ENCODE results near the gene CROCC. TPM values are rescaled to one million over a fixed set of nuclear protein-coding genes. Genes with fewer than 3 reads are reported as not detected.
"Not testable (repeated sequence)": the region's sequence is repeated elsewhere in the genome, so short reads cannot be mapped to it uniquely, and the experiment has no call there.

Gene CROCC
- total and polyA plus RNA-seq, 4 donors, result 14.7 to 58.3 (median 43.8) TPM

- Histone ChIP-seq H3K4me1 (ENCODE audit: control insufficient read depth, insufficient read depth, low read length) (peaks cover 31% of the 10 kb centered on the region), H3K27me3 (ENCODE audit: control insufficient read depth, insufficient read depth, low read length) (no peaks in the 10 kb centered on the region), H3K9me3 (ENCODE audit: control insufficient read depth, insufficient read depth, low read length) (no peaks in the 10 kb centered on the region), H3K27ac (ENCODE audit: low read depth, low read length) (no peak overlapping the region), H3K36me3 (ENCODE audit: control insufficient read depth, insufficient read depth, low read length) (no peaks in the 10 kb centered on the region), H3K4me3 (ENCODE audit: low read depth, low read length) (no peak overlapping the region)
- DNase-seq (ENCODE audit: low read depth in 4 of 6, low spot score in 6 of 6), result peak in 2 of 6 donors; percentile 31 to 65
- 58% methylated on average over 4 of the region's 4 CpGs for WGBS (ENCODE audit: insufficient coverage)
These were observed 6.1 kb upstream of the CROCC start for GRCh38 chr1:16915627-16915973.

- H3K36me3 ChIP-seq (ENCODE audit: control insufficient read depth, insufficient read depth, low read length); H3K27ac ChIP-seq (ENCODE audit: low read depth, low read length); H3K4me3 ChIP-seq (ENCODE audit: low read depth, low read length); DNase-seq (ENCODE audit: low read depth in 4 of 6, low spot score in 6 of 6); H3K27me3 ChIP-seq (ENCODE audit: control insufficient read depth, insufficient read depth, low read length); H3K9me3 ChIP-seq (ENCODE audit: control insufficient read depth, insufficient read depth, low read length): not testable (repeated sequence)
- WGBS (ENCODE audit: insufficient coverage), result 74% methylated on average over 8 of the region's 10 CpGs
- H3K4me1 ChIP-seq (ENCODE audit: control insufficient read depth, insufficient read depth, low read length), result peaks cover 36% of the 10 kb centered on the region
These were observed 5.5 kb upstream of the CROCC start for GRCh38 chr1:16916036-16916880.

- Histone ChIP-seq H3K4me1 (ENCODE audit: control insufficient read depth, insufficient read depth, low read length) (peaks cover 45% of the 10 kb centered on the region), H3K27ac (ENCODE audit: low read depth, low read length) (no peak overlapping the region)
- no peak for DNase-seq (ENCODE audit: low read depth in 4 of 6, low spot score in 6 of 6)
These were observed 3.4 kb upstream of the CROCC start for GRCh38 chr1:16918371-16918770.

GRCh38 chr1:16918936-16919665 lies 2.6 kb upstream of the CROCC start:
- WGBS (ENCODE audit: insufficient coverage), result 84% methylated on average over 15 of the region's 15 CpGs
- H3K27ac ChIP-seq (ENCODE audit: low read depth, low read length); H3K27me3 ChIP-seq (ENCODE audit: control insufficient read depth, insufficient read depth, low read length); H3K4me3 ChIP-seq (ENCODE audit: low read depth, low read length); H3K36me3 ChIP-seq (ENCODE audit: control insufficient read depth, insufficient read depth, low read length); DNase-seq (ENCODE audit: low read depth in 4 of 6, low spot score in 6 of 6); H3K9me3 ChIP-seq (ENCODE audit: control insufficient read depth, insufficient read depth, low read length): not testable (repeated sequence)
- H3K4me1 ChIP-seq (ENCODE audit: control insufficient read depth, insufficient read depth, low read length), result peaks cover 46% of the 10 kb centered on the region

More at GRCh38 chr1:16918371-16918770, 3.4 kb upstream of the CROCC start:
- 78% methylated on average over 2 of the region's 3 CpGs for WGBS (ENCODE audit: insufficient coverage)
- H3K9me3 ChIP-seq (ENCODE audit: control insufficient read depth, insufficient read depth, low read length), result no peaks in the 10 kb centered on the region
- peaks cover 7% of the 10 kb centered on the region for H3K36me3 ChIP-seq (ENCODE audit: control insufficient read depth, insufficient read depth, low read length)
- H3K4me3 ChIP-seq (ENCODE audit: low read depth, low read length), result no peak overlapping the region
- H3K27me3 ChIP-seq (ENCODE audit: control insufficient read depth, insufficient read depth, low read length), result no peaks in the 10 kb centered on the region

- no peak for DNase-seq (ENCODE audit: low read depth in 4 of 6, low spot score in 6 of 6)
- 83% methylated on average over 9 of the region's 10 CpGs for WGBS (ENCODE audit: insufficient coverage)
- Histone ChIP-seq H3K4me1 (ENCODE audit: control insufficient read depth, insufficient read depth, low read length) (peaks cover 49% of the 10 kb centered on the region), H3K27ac (ENCODE audit: low read depth, low read length) (no peak overlapping the region), H3K36me3 (ENCODE audit: control insufficient read depth, insufficient read depth, low read length) (peaks cover 17% of the 10 kb centered on the region), H3K27me3 (ENCODE audit: control insufficient read depth, insufficient read depth, low read length) (no peaks in the 10 kb centered on the region), H3K9me3 (ENCODE audit: control insufficient read depth, insufficient read depth, low read length) (no peaks in the 10 kb centered on the region), H3K4me3 (ENCODE audit: low read depth, low read length) (no peak overlapping the region)
These were observed 780 bp upstream of the CROCC start for GRCh38 chr1:16920951-16921350.

- Histone ChIP-seq H3K27me3 (ENCODE audit: control insufficient read depth, insufficient read depth, low read length) (no peaks in the 10 kb centered on the region), H3K36me3 (ENCODE audit: control insufficient read depth, insufficient read depth, low read length) (peaks cover 17% of the 10 kb centered on the region), H3K9me3 (ENCODE audit: control insufficient read depth, insufficient read depth, low read length) (no peaks in the 10 kb centered on the region), H3K4me3 (ENCODE audit: low read depth, low read length) (no peak overlapping the region), H3K27ac (ENCODE audit: low read depth, low read length) (no peak overlapping the region), H3K4me1 (ENCODE audit: control insufficient read depth, insufficient read depth, low read length) (peaks cover 64% of the 10 kb centered on the region)
- 88% methylated on average over 10 of the region's 10 CpGs for WGBS (ENCODE audit: insufficient coverage)
- no peak for DNase-seq (ENCODE audit: low read depth in 4 of 6, low spot score in 6 of 6)
These were observed 735 bp downstream of the CROCC start for GRCh38 chr1:16922466-16922865.

- peaks cover 69% of the 10 kb centered on the region for H3K4me1 ChIP-seq (ENCODE audit: control insufficient read depth, insufficient read depth, low read length)
- no peak for DNase-seq (ENCODE audit: low read depth in 4 of 6, low spot score in 6 of 6)
These were observed 1.2 kb downstream of the CROCC start for GRCh38 chr1:16922885-16923431.

GRCh38 chr1:16924216-16924918 lies 2.6 kb downstream of the CROCC start:
- Histone ChIP-seq H3K9me3 (ENCODE audit: control insufficient read depth, insufficient read depth, low read length) (no peaks in the 10 kb centered on the region), H3K4me3 (ENCODE audit: low read depth, low read length) (no peak overlapping the region), H3K4me1 (ENCODE audit: control insufficient read depth, insufficient read depth, low read length) (peaks cover 75% of the 10 kb centered on the region), H3K27ac (ENCODE audit: low read depth, low read length) (no peak overlapping the region), H3K27me3 (ENCODE audit: control insufficient read depth, insufficient read depth, low read length) (no peaks in the 10 kb centered on the region), H3K36me3 (ENCODE audit: control insufficient read depth, insufficient read depth, low read length) (peaks cover 17% of the 10 kb centered on the region)
- 75% methylated on average over 23 of the region's 23 CpGs for WGBS (ENCODE audit: insufficient coverage)
- no peak for DNase-seq (ENCODE audit: low read depth in 4 of 6, low spot score in 6 of 6)

More at GRCh38 chr1:16922885-16923431, 1.2 kb downstream of the CROCC start:
- WGBS (ENCODE audit: insufficient coverage), result 74% methylated on average over 18 of the region's 18 CpGs
- Histone ChIP-seq H3K4me3 (ENCODE audit: low read depth, low read length) (no peak overlapping the region), H3K27ac (ENCODE audit: low read depth, low read length) (no peak overlapping the region), H3K27me3 (ENCODE audit: control insufficient read depth, insufficient read depth, low read length) (no peaks in the 10 kb centered on the region), H3K36me3 (ENCODE audit: control insufficient read depth, insufficient read depth, low read length) (peaks cover 17% of the 10 kb centered on the region), H3K9me3 (ENCODE audit: control insufficient read depth, insufficient read depth, low read length) (no peaks in the 10 kb centered on the region)

GRCh38 chr1:16924919-16925477 lies 3.3 kb downstream of the CROCC start:
- Histone ChIP-seq H3K4me3 (ENCODE audit: low read depth, low read length) (no peak overlapping the region), H3K36me3 (ENCODE audit: control insufficient read depth, insufficient read depth, low read length) (peaks cover 23% of the 10 kb centered on the region), H3K4me1 (ENCODE audit: control insufficient read depth, insufficient read depth, low read length) (peaks cover 80% of the 10 kb centered on the region), H3K9me3 (ENCODE audit: control insufficient read depth, insufficient read depth, low read length) (no peaks in the 10 kb centered on the region), H3K27ac (ENCODE audit: low read depth, low read length) (peak overlapping the region; percentile 80), H3K27me3 (ENCODE audit: control insufficient read depth, insufficient read depth, low read length) (no peaks in the 10 kb centered on the region)
- no peak for DNase-seq (ENCODE audit: low read depth in 4 of 6, low spot score in 6 of 6)
- 90% methylated on average over 13 of the region's 13 CpGs for WGBS (ENCODE audit: insufficient coverage)
